ENCODE results near the gene ATP8B1. TPM values are rescaled to one million over a fixed set of nuclear protein-coding genes. Genes with fewer than 3 reads are reported as not detected.
A peak's percentile ranks its signal among the peaks of the same experiment; 100 is the strongest.

Gene ATP8B1
- total and polyA plus RNA-seq, 2 of the 4 experiments (the other 2 are of a cell fraction), result 64.3 to 136 TPM

DNA sequence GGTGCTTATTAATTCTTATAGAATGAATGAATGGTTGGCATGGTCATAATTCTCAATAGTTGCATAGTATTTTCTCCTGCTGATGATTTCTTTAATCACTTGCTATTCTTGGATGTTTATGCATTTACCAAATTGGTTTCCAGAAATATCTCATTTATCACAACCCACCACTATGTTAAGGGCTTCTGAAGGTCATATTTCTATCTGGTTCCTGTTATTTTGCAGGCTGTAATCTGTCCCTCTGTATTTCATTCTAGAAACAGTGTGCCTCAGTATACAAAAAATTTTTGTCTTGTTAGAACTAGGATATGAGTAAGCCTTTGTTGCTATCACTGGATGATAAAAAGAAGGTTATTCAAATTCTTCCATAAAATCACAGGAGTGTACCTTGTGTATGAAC, 6.1 kb upstream of the ATP8B1 start:
- H3K36me3 ChIP-seq (ENCODE audit: control insufficient read depth, insufficient read depth, low read length), result no peaks in the 10 kb centered on the region
- H4K91ac ChIP-seq (ENCODE audit: insufficient read depth, low read depth, low read length), result peak overlapping the region; percentile 96; the same call in 1 of the 2 replicates
- peak overlapping the region; percentile 95; the same call in 1 of the 2 replicates for H3K18ac ChIP-seq (ENCODE audit: low read depth, low read length)
- ChIA-PET POLR2A (ENCODE audit: unreplicated experiment) (no interaction called here), CTCF (no interaction called here)
- H2BK120ac ChIP-seq (ENCODE audit: low read depth, low read length), result peak overlapping the region; percentile 98
- H2AFZ ChIP-seq (replicated peaks; ENCODE audit: low read length, poor library complexity), result no peak overlapping the region
- H3K27me3 ChIP-seq (ENCODE audit: control insufficient read depth, insufficient read depth, low read length), result no peaks in the 10 kb centered on the region
- peak overlapping the region; percentile 99; the same call in 2 of the 3 replicates for H2BK15ac ChIP-seq (ENCODE audit: low read depth, low read length)
- H3K4me1 ChIP-seq (ENCODE audit: control insufficient read depth, insufficient read depth, low read length), result peaks cover 6% of the 10 kb centered on the region; the same call in 1 of the 2 replicates
- no peaks in the 10 kb centered on the region for H4K20me1 ChIP-seq (ENCODE audit: insufficient read depth, low read length)
- peak overlapping the region; percentile 99 for H2BK5ac ChIP-seq (ENCODE audit: low read depth, low read length, poor library complexity, severe bottlenecking)
- no peak overlapping the region for H2AK9ac ChIP-seq (replicated peaks; ENCODE audit: low read depth, low read length, poor library complexity)
- H4K8ac ChIP-seq (ENCODE audit: low read depth in 2 of 2, low read length in 2 of 2), result peak overlapping the region; percentile 72 to 96; a peak in 3 of 4 replicates
- peak overlapping the region; percentile 93; the same call in 1 of the 2 replicates for H3K23ac ChIP-seq (ENCODE audit: low read depth, low read length)
- peaks cover 11 to 26% of the 10 kb centered on the region in 2 experiments for H3K79me1 ChIP-seq (ENCODE audit: low read depth in 1 of 2, low read length in 2 of 2)
- no peak overlapping the region for H3K4me3 ChIP-seq (ENCODE audit: insufficient read depth, low read depth, low read length)
- dilution Hi-C loops (cut with HindIII; ENCODE audit: low sequenced_read_pairs, unreplicated experiment) (no loop called here), intact Hi-C loops (cut with micrococcal nuclease) (loop anchor here (5.0 to 10.0 kb wide), 4 partner anchors 33 to 236 kb away; partner anchors contain the start of gene NEDD4L), in situ Hi-C loops (cut with MboI; ENCODE audit: low sequenced_read_pairs) (no loop called here)
- H3K9me3 ChIP-seq (ENCODE audit: control insufficient read depth, insufficient read depth, low read length), result peaks cover 6% of the 10 kb centered on the region; the same call in 1 of the 2 replicates
- 0 out of 2 replicates have a peak overlapping the region, but pooled peaks have one; percentile 46 for H3K56ac ChIP-seq (ENCODE audit: extremely low read depth, insufficient read depth, low read length)
- no TSS peak for BruUV-seq (replicated peaks)
- H3K9ac ChIP-seq (ENCODE audit: low read depth, low read length), result no peak overlapping the region
- TF ChIP-seq POLR2A (IDR thresholded peaks at IDR 0.05; ENCODE audit: low read depth, low read length), result no peak
- TF ChIP-seq MAZ (IDR thresholded peaks at IDR 0.05; ENCODE audit: borderline replicate concordance, low read depth, low read length), result no peak
- no peak for TF ChIP-seq SMC3 (IDR thresholded peaks at IDR 0.05; ENCODE audit: low read depth, low read length)
- no peak for TF ChIP-seq MAFK (IDR thresholded peaks at IDR 0.05; ENCODE audit: low read depth, low read length)
- no peak for TF ChIP-seq RCOR1 (IDR thresholded peaks at IDR 0.05; ENCODE audit: insufficient replicate concordance, low read length)
- no peak for TF ChIP-seq BHLHE40 (IDR thresholded peaks at IDR 0.05; ENCODE audit: low read depth, low read length)
- TF ChIP-seq, protein P1, sequence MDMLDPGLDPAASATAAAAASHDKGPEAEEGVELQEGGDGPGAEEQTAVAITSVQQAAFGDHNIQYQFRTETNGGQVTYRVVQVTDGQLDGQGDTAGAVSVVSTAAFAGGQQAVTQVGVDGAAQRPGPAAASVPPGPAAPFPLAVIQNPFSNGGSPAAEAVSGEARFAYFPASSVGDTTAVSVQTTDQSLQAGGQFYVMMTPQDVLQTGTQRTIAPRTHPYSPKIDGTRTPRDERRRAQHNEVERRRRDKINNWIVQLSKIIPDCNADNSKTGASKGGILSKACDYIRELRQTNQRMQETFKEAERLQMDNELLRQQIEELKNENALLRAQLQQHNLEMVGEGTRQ (IDR thresholded peaks at IDR 0.05; ENCODE audit: low read depth, low read length), result no peak
- TF ChIP-seq RFX5 (IDR thresholded peaks at IDR 0.05; ENCODE audit: low read depth, low read length), result no peak
- ATAC-seq (ENCODE audit: low read depth) (no peak), DNase-seq (no peak)
- H3K9me1 ChIP-seq (ENCODE audit: insufficient read depth, low read length), result peaks cover 19% of the 10 kb centered on the region
- no peak overlapping the region; the same call in 1 of the 2 replicates for H3K4me2 ChIP-seq (ENCODE audit: low read depth, low read length)
- peak overlapping the region; percentile 99; the same call in 1 of the 2 replicates for H2BK20ac ChIP-seq (ENCODE audit: low read depth, low read length)
- H3K4ac ChIP-seq (ENCODE audit: low read depth, low read length), result peak overlapping the region; percentile 97; the same call in 1 of the 2 replicates
- peak overlapping the region; percentile 97; the same call in 1 of the 2 replicates for H3K14ac ChIP-seq (replicated peaks; ENCODE audit: low read depth, low read length)
- H3K27ac ChIP-seq (ENCODE audit: insufficient read depth, low read length), result no peak overlapping the region
- no peak overlapping the region for H2AK5ac ChIP-seq (ENCODE audit: low read depth, low read length)
- H4K5ac ChIP-seq (ENCODE audit: low read depth, low read length), result peak overlapping the region; percentile 30; the same call in 1 of the 2 replicates
